GM21526 (cell line): ENCODE data around the gene G3BP1.
"Not testable (repeated sequence)": the region's sequence is repeated elsewhere in the genome, so short reads cannot be mapped to it uniquely, and the experiment has no call there.

Source experiments
- ATAC-seq: cut with Tn5 transposase; IDR thresholded peaks from one replicate; pipeline ENCODE4 v1.9.1; 2021; ENCODE audit warnings: moderate library complexity; ENCODE audit not compliant: unreplicated experiment, low FRiP score

The G3BP1 gene

GRCh38 chr5:151855701-151856100 lies 83.9 kb downstream of the G3BP1 start:
- no peak for ATAC-seq

DNA sequence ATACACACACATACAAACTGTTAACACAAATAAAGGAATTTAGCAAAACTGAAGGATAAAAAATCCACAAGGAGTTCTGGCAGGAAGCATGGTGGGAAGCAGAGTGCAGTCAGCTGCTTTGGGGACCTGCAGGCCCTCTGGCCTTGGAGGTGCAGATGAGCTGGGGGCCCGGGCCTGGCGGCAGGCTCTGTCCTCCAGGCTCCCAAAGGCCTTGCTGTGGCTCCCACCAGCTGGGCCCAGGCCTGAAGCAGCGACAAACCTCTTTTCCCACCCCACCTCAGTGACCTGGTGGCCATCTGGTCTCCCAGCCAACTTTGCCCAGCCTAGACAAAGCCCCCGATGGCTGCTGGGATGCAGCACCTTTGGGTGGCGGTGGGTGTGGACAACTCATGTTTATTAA lies 85.1 kb downstream of the G3BP1 start:
- no peak for ATAC-seq

DNA sequence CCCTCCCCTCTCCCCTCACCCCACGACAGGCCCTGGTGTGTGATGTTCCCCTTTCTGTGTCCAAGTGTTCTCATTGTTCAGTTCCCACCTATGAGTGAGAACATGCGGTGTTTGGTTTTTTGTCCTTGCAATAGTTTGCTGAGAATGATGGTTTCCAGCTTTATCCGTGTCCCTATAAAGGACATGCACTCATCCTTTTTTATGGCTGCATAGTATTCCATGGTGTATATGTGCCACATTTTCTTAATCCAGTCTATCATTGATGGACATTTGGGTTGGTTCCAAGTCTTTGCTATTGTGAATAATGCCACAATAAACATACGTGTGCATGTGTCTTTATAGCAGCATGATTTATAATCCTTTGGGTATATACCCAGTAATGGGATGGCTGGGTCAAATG lies 89.1 kb downstream of the G3BP1 start:
- not testable (repeated sequence) for ATAC-seq
